Nephron progenitor cell (in vitro differentiated cells): ENCODE measurements around the gene GABRG3.
A peak's percentile ranks its signal among the peaks of the same experiment; 100 is the strongest.

Source experiments
- DNase-seq: peaks from one replicate; pipeline ENCODE4 v3.0.0; 2021
- H3K27ac Mint-ChIP-seq: 2 replicates; pipeline ENCODE4 v1.8.0; 2021; ENCODE audit warnings: mild to moderate bottlenecking, moderate library complexity, mixed read lengths
- H3K27me3 Mint-ChIP-seq: 2 replicates; pipeline ENCODE4 v1.8.0; 2021; ENCODE audit warnings: mild to moderate bottlenecking, low read depth, mixed read lengths; ENCODE audit not compliant: poor library complexity
- H3K36me3 Mint-ChIP-seq: 2 replicates; pipeline ENCODE4 v1.8.0; 2021; ENCODE audit warnings: low read depth, mixed read lengths
- H3K4me1 Mint-ChIP-seq: 2 replicates; pipeline ENCODE4 v1.8.0; 2021; ENCODE audit warnings: mixed read lengths
- H3K4me3 Mint-ChIP-seq: 2 replicates; pipeline ENCODE4 v1.8.0; 2021; ENCODE audit warnings: mild to moderate bottlenecking, moderate library complexity, mixed read lengths
- H3K9me3 Mint-ChIP-seq: 2 replicates; pipeline ENCODE4 v1.8.0; 2021; ENCODE audit warnings: mild to moderate bottlenecking, moderate library complexity, mixed read lengths
- CTCF ChIP-seq: fragments of 200-600 bp; sonication (generic); IDR thresholded peaks from 2 replicates; pipeline ENCODE4 v1.5.0; 2021; ENCODE audit warnings: antibody characterized with exemption

Gene GABRG3

GRCh38 chr15:26970712-26971210, at the start of gene GABRG3:
Gene GABRG3, plus strand, starts transcription at chr15:26971181.
- Mint-ChIP-seq H3K4me3 (peak within 1 kb of the TSS; percentile 84), H3K9me3 (no peaks in the 10 kb centered on the region), H3K27me3 (peaks cover 76% of the 10 kb centered on the region), H3K36me3 (no peaks in the 10 kb centered on the region), H3K27ac (no peak within 1 kb of the TSS), H3K4me1 (peaks cover 16% of the 10 kb centered on the region)
- TF ChIP-seq CTCF: no peak
- peak; percentile 81 for DNase-seq

GRCh38 chr15:26921433-26921832, 49.5 kb upstream of the GABRG3 start:
- Mint-ChIP-seq H3K27ac (no peak overlapping the region), H3K36me3 (no peaks in the 10 kb centered on the region)

DNA sequence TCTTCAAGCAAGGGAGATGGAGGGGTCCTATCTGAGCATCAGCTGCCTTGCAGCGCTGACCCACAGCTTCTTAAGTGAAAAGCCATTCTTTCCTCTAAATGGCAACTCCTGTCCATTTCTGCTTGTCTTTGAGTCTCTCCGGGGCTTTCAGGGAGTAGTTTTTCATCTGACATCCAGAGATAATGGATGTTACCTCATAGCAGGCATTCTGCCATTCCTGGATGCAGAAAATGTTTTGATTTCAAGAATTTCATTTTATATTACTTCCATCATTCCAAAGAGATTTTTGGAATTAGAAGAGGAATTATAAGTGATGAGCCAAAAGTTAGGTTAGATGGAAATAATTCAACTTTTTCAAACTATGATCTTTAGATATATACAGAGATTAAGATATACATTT, 44.9 kb upstream of the GABRG3 start:
- Mint-ChIP-seq H3K36me3 (no peaks in the 10 kb centered on the region), H3K9me3 (peaks cover 7% of the 10 kb centered on the region), H3K27me3 (peaks cover 13% of the 10 kb centered on the region), H3K4me3 (no peak overlapping the region), H3K4me1 (peaks cover 4% of the 10 kb centered on the region), H3K27ac (no peak overlapping the region)
- no peak for DNase-seq
- no peak for TF ChIP-seq CTCF

More at GRCh38 chr15:26921433-26921832, 49.5 kb upstream of the GABRG3 start:
- no peak for TF ChIP-seq CTCF
- H3K4me3 Mint-ChIP-seq: no peak overlapping the region
- no peaks in the 10 kb centered on the region for H3K4me1 Mint-ChIP-seq
- no peak for DNase-seq
- peaks cover 8% of the 10 kb centered on the region for H3K9me3 Mint-ChIP-seq
- peaks cover 11% of the 10 kb centered on the region for H3K27me3 Mint-ChIP-seq

DNA sequence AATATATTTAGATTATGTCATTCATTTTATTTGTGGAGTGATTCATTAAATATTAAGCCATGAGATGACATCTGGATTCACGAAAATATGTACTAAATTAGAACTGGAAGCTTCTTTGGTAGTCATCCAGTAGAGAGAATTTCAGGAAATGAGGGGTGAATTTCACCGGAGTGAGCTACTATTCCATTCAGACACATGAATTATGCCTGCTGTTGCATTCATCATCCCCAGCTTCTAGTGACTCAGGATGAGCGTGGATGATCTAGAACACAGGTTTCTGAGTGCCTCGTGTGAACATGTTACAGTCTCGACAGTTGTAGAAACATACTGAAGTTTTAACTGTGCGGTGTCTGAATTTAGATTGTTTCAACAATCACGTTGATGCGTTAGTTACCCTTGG, 42.9 kb upstream of the GABRG3 start:
- H3K4me3 Mint-ChIP-seq: no peak overlapping the region
- H3K36me3 Mint-ChIP-seq: no peaks in the 10 kb centered on the region
- H3K27ac Mint-ChIP-seq: no peak overlapping the region
- peaks cover 13% of the 10 kb centered on the region for H3K27me3 Mint-ChIP-seq
- peaks cover 5% of the 10 kb centered on the region for H3K9me3 Mint-ChIP-seq
- no peak for DNase-seq
- TF ChIP-seq CTCF: no peak
- peaks cover 4% of the 10 kb centered on the region for H3K4me1 Mint-ChIP-seq

DNA sequence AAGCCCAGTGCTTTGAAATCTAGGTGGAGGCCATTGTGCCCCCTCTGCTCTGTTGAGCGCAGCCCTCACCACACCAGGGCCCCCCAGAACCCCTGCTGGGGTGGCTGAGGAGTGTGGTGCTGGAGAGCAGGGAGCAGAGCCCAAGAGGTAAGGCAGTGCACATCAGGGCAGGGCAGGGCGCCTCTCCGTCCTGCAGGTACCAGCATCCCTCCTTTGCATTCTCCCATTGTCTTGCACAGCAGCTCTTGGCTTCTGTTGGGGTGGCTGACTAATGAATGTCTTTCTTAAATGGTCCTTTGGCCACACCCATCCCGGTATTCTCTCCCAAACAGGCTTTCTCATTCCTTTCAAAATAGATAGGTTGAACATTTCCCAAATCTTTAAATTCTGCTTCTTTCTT, 41.4 kb upstream of the GABRG3 start:
- H3K4me1 Mint-ChIP-seq: peaks cover 4% of the 10 kb centered on the region
- H3K27me3 Mint-ChIP-seq: peaks cover 8% of the 10 kb centered on the region
- H3K27ac Mint-ChIP-seq: no peak overlapping the region
- TF ChIP-seq CTCF: no peak
- H3K36me3 Mint-ChIP-seq: no peaks in the 10 kb centered on the region
- peaks cover 5% of the 10 kb centered on the region for H3K9me3 Mint-ChIP-seq
- DNase-seq: no peak
- H3K4me3 Mint-ChIP-seq: no peak overlapping the region

- peaks cover 5% of the 10 kb centered on the region for H3K9me3 Mint-ChIP-seq
- DNase-seq: no peak
- no peak overlapping the region for H3K4me3 Mint-ChIP-seq
- no peak overlapping the region for H3K27ac Mint-ChIP-seq
- no peaks in the 10 kb centered on the region for H3K36me3 Mint-ChIP-seq
- peaks cover 13% of the 10 kb centered on the region for H3K27me3 Mint-ChIP-seq
- peaks cover 28% of the 10 kb centered on the region for H3K4me1 Mint-ChIP-seq
- TF ChIP-seq CTCF: no peak
These were observed 36.1 kb upstream of the GABRG3 start for GRCh38 chr15:26934848-26935247.
